T-cell (primary cell): Measurements from ENCODE around the gene GYS1. TPM values are rescaled to one million over a fixed set of nuclear protein-coding genes. Genes with fewer than 3 reads are reported as not detected.
"Not testable (repeated sequence)": the region's sequence is repeated elsewhere in the genome, so short reads cannot be mapped to it uniquely, and the experiment has no call there.

Experiments
- ATAC-seq, 4 experiments: fragments of 200-7000 bp in 3 of 4; fragments of 150-1000 bp in 1 of 4; cut with Tn5 transposase; replicated peaks in 1 of 4; 1 replicate in 3 of 4; 2 replicates in 1 of 4; pipeline ENCODE4 v1.10.0; 2021; ENCODE audit warnings: moderate library complexity in 3 of 4, mild to moderate bottlenecking in 2 of 4, moderate number of reproducible peaks in 1 of 4
- CTCF ChIA-PET, 2 donors: fragments of 300-600 bp; sonication (Branson Sonifier 250); formaldehyde crosslinking; loops; one replicate each; lab custom pipeline; 2022; ENCODE audit warnings: antibody characterized with exemption in 2 of 2; lab: Charles Lee
- POLR2A ChIA-PET, 2 donors: fragments of 300-600 bp; sonication (Branson Sonifier 250); formaldehyde crosslinking; loops; one replicate each; lab custom pipeline; 2022; ENCODE audit warnings: antibody characterized with exemption in 2 of 2; lab: Charles Lee
- DNase-seq, 35 experiments: peaks; one replicate each; pipeline versions ENCODE4 v3.0.0 to v3.0.0-alpha.2; 2013 to 2023
- H3K27ac ChIP-seq: one replicate; pipeline ENCODE4 v1.5.1; 2013; ENCODE audit warnings: low read length
- H3K27me3 ChIP-seq, 2 experiments: replicated peaks in 1 of 2; 1 replicate in 1 of 2; 2 replicates in 1 of 2; pipeline versions ENCODE4 v1.6.1 to v1.7.0; 2013; ENCODE audit warnings: low read length in 1 of 2, mixed read lengths in 1 of 2; ENCODE audit not compliant: control insufficient read depth in 2 of 2, insufficient read depth in 2 of 2; ENCODE audit errors: extremely low read depth in 1 of 2
- H3K36me3 ChIP-seq, 2 donors: 1 replicate in 1 of 2; 2 replicates in 1 of 2; pipeline versions ENCODE4 v1.6.1 to v1.7.0; 2013; ENCODE audit warnings: low read length in 1 of 2; ENCODE audit not compliant: control insufficient read depth in 2 of 2, insufficient read depth in 1 of 2; ENCODE audit errors: extremely low read depth in 1 of 2
- H3K4me1 ChIP-seq, 2 experiments: 1 replicate in 1 of 2; 2 replicates in 1 of 2; pipeline versions ENCODE4 v1.6.1 to v1.7.0; 2013; ENCODE audit warnings: low read length in 2 of 2, mixed read lengths in 1 of 2; ENCODE audit not compliant: insufficient read depth in 2 of 2, control insufficient read depth in 1 of 2; ENCODE audit errors: extremely low read depth in 1 of 2
- H3K4me3 ChIP-seq, 2 donors: 1 replicate in 1 of 2; 2 replicates in 1 of 2; pipeline versions ENCODE4 v1.5.1 to v1.7.0; 2013; ENCODE audit warnings: mild to moderate bottlenecking in 2 of 2, low read length in 1 of 2, moderate library complexity in 1 of 2; ENCODE audit not compliant: control insufficient read depth in 1 of 2; ENCODE audit errors: extremely low read depth in 1 of 2
- H3K9me3 ChIP-seq: 2 replicates; pipeline ENCODE4 v1.7.0; 2013
- H3K27ac Mint-ChIP-seq, 2 donors: one replicate each; pipeline ENCODE4 v1.8.0; 2020 to 2021; ENCODE audit warnings: mild to moderate bottlenecking in 2 of 2, mixed read lengths in 2 of 2
- H3K27me3 Mint-ChIP-seq, 2 donors: one replicate each; pipeline ENCODE4 v1.8.0; 2021 to 2022; ENCODE audit warnings: mixed read lengths in 2 of 2
- H3K36me3 Mint-ChIP-seq: one replicate; pipeline ENCODE4 v1.8.0; 2021; ENCODE audit warnings: mixed read lengths
- H3K4me1 Mint-ChIP-seq, 3 donors: one replicate each; pipeline ENCODE4 v1.8.0; 2020 to 2022; ENCODE audit warnings: mixed read lengths in 3 of 3, mild to moderate bottlenecking in 1 of 3
- H3K4me3 Mint-ChIP-seq, 3 donors: one replicate each; pipeline ENCODE4 v1.8.0; 2020 to 2022; ENCODE audit warnings: mild to moderate bottlenecking in 3 of 3, mixed read lengths in 3 of 3, moderate library complexity in 3 of 3
- H3K9me3 Mint-ChIP-seq, 3 donors: one replicate each; pipeline ENCODE4 v1.8.0; 2020 to 2022; ENCODE audit warnings: mixed read lengths in 3 of 3
- WGBS: methylation state at CpG from one replicate; pipeline ENCODE4 v1.1.5; 2013; ENCODE audit warnings: missing lambda C conversion rate; ENCODE audit not compliant: insufficient coverage; 5-methylcytosine and 5-hydroxymethylcytosine counted together
- total RNA-seq, 35 experiments: library from RNA in 6 of 35; stranded (reverse) in 6 of 35; fragments of 120-200 nt in 1 of 35; gene quantifications; one replicate each; pipeline versions ENCODE4 v1.2.1 to v1.2.4 and lab custom pipeline; 2013 to 2026

Gene GYS1
- total RNA-seq, 5 donors from 2014 or later (not counting 1 experiment from before 2014, with no cell fraction given) = 28.1 to 58.9 (median 52.4) TPM

DNA sequence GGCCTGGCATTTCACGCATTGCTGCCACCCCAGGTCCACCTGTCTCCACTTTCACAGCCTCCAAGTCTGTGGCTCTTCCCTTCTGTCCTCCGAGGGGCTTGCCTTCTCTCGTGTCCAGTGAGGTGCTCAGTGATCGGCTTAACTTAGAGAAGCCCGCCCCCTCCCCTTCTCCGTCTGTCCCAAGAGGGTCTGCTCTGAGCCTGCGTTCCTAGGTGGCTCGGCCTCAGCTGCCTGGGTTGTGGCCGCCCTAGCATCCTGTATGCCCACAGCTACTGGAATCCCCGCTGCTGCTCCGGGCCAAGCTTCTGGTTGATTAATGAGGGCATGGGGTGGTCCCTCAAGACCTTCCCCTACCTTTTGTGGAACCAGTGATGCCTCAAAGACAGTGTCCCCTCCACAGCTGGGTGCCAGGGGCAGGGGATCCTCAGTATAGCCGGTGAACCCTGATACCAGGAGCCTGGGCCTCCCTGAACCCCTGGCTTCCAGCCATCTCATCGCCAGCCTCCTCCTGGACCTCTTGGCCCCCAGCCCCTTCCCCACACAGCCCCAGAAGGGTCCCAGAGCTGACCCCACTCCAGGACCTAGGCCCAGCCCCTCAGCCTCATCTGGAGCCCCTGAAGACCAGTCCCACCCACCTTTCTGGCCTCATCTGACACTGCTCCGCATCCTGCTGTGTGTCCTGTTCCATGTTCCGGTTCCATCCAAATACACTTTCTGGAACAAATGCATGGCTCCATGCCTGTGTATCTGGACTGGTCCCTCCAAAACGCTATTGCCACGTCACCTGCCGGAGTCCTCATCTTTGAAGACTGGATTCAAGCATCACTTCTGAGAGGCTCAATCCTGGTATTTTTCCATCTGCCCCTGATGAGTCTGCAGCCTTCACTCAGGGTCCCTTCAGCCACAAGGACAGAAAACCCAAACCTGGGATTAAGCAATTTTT is 70.3 kb downstream of the GYS1 start:
- Histone ChIP-seq H3K9me3 (no peaks in the 10 kb centered on the region), H3K36me3 (peaks cover 10 to 34% of the 10 kb centered on the region in 2 donors), H3K27ac (no peak overlapping the region), H3K4me3 (no peak overlapping the region), H3K27me3 (no peaks in the 10 kb centered on the region), H3K4me1 (no peaks in the 10 kb centered on the region)
- Mint-ChIP-seq H3K36me3 (peaks cover 18% of the 10 kb centered on the region), H3K4me3 (no peak overlapping the region), H3K4me1 (peaks cover 3 to 8% (median 4%) of the 10 kb centered on the region in 3 donors), H3K27ac (no peak overlapping the region), H3K9me3 (no peaks in the 10 kb centered on the region), H3K27me3 (no peaks in the 10 kb centered on the region)
- ATAC-seq = no peak
- DNase-seq = no peak
- WGBS = 95% methylated on average over 11 of the region's 18 CpGs
- ChIA-PET POLR2A (no interaction called here), CTCF (interaction anchor here in 1 of 2 donors (1.9 kb wide), 1 partner anchor 10 kb away, joined by 4 read pairs; no protein-coding TSS in a partner anchor)

- Histone ChIP-seq H3K4me3 (no peak overlapping the region), H3K27ac (no peak overlapping the region), H3K27me3 (no peaks in the 10 kb centered on the region), H3K4me1 (no peaks in the 10 kb centered on the region), H3K9me3 (no peaks in the 10 kb centered on the region), H3K36me3 (peaks cover 10 to 37% of the 10 kb centered on the region in 2 donors)
- ATAC-seq = no peak
- Mint-ChIP-seq H3K9me3 (no peaks in the 10 kb centered on the region), H3K36me3 (peaks cover 21% of the 10 kb centered on the region), H3K4me3 (no peak overlapping the region), H3K27me3 (no peaks in the 10 kb centered on the region), H3K4me1 (peaks cover 1 to 6% (median 2%) of the 10 kb centered on the region in 3 donors), H3K27ac (no peak overlapping the region)
- ChIA-PET CTCF (interaction anchor here in 1 of 2 donors (0.7 kb wide), 1 partner anchor 19 kb away, joined by 5 read pairs; no protein-coding TSS in a partner anchor), POLR2A (no interaction called here)
- 93% methylated on average over 8 of the region's 12 CpGs for WGBS
- no peak for DNase-seq
Observed at GRCh38 chr19:48921721-48922500, 71.2 kb downstream of the GYS1 start.

DNA sequence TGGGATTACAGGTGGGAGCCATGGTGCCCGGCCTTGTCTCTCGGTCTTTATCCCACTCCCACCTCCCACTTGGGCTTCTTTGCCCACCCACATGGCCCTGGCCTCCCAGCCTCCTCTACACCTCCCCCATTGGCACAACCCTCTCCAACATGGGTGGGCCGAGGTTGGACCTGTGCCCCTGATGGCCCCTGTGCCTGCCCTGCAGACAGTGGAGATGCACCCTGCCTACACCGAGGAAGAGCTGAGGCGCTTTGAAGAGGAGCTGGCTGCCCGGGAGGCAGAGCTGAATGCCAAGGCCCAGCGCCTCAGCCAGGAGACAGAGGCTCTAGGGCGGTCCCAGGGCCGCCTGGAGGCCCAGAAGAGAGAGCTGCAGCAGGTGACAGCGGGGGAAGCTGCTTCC is 72.2 kb downstream of the GYS1 start:
- H3K27ac Mint-ChIP-seq = no peak overlapping the region

DNA sequence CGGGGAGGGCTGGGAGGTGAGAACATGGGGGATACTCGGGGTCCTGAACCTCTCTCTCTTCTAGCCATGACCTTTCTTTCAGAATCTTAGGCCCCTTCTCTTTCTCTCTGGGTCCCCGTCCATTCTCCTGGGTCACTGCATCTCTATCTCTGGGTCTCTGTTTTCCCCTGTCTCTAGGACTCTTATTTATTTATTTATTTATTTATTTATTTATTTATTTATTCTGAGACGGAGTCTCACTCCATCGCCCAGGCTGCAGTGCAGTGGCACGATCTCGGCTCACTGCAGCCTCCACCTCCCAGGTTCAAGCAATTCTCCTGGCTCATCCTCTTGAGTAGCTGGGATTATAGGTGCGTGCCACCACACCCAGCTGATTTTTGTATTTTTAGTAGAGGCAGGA is 73.8 kb downstream of the GYS1 start:
- 100% methylated on average over 3 of the region's 8 CpGs for WGBS
- not testable (repeated sequence) for H3K27me3 Mint-ChIP-seq
- POLR2A ChIA-PET = interaction anchor here in 1 of 2 donors (0.5 kb wide), 1 partner anchor 1188 kb away, joined by 4 read pairs; no protein-coding TSS in a partner anchor

More for the DNA sequence above, 72.2 kb downstream of the GYS1 start:
- peaks cover 10 to 40% of the 10 kb centered on the region in 2 donors for H3K36me3 ChIP-seq
- no peak overlapping the region for H3K4me3 Mint-ChIP-seq
- WGBS = 86% methylated on average over 10 of the region's 10 CpGs
- no peak overlapping the region for H3K4me3 ChIP-seq
- H3K27ac ChIP-seq = no peak overlapping the region
- DNase-seq (no peak), ATAC-seq (no peak)
- no peaks in the 10 kb centered on the region for H3K4me1 ChIP-seq
- no peaks in the 10 kb centered on the region for H3K27me3 Mint-ChIP-seq
- no peaks in the 10 kb centered on the region for H3K4me1 Mint-ChIP-seq
- CTCF ChIA-PET = no interaction called here
- no peaks in the 10 kb centered on the region for H3K9me3 ChIP-seq
- no peaks in the 10 kb centered on the region for H3K9me3 Mint-ChIP-seq
- H3K36me3 Mint-ChIP-seq = peaks cover 24% of the 10 kb centered on the region
- POLR2A ChIA-PET = no interaction called here
- H3K27me3 ChIP-seq = no peaks in the 10 kb centered on the region

DNA sequence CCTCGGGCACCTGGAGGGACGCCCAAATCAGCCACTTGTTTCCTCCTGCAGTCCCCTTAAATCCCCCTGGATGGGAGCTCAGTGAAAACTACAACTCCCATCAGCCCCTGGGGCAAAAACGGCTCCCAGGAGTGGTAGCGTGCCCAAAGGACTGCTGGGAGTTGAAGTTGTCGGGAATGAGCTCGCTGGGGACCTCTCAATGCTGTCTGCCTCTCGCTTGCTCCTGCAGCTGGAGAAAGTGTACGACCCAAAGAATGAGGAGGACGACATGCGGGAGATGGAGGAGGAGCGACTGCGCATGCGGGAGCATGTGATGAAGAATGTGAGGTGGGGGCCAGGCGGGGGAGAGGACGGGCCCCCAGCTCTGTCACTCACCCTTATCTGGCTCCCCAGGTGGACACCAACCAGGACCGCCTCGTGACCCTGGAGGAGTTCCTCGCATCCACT is 74.3 kb downstream of the GYS1 start:
- no peaks in the 10 kb centered on the region for H3K4me1 Mint-ChIP-seq
- Histone ChIP-seq H3K27ac (no peak overlapping the region), H3K27me3 (no peaks in the 10 kb centered on the region), H3K4me3 (no peak overlapping the region), H3K4me1 (no peaks in the 10 kb centered on the region), H3K9me3 (no peaks in the 10 kb centered on the region), H3K36me3 (peaks cover 14 to 58% of the 10 kb centered on the region in 2 donors)
- no peaks in the 10 kb centered on the region for H3K9me3 Mint-ChIP-seq
- ChIA-PET POLR2A (interaction anchor here in 1 of 2 donors (0.5 kb wide), 1 partner anchor 1187 kb away, joined by 4 read pairs; no protein-coding TSS in a partner anchor), CTCF (interaction anchor here in 1 of 2 donors (0.5 to 1.1 kb wide), 3 partner anchors 75 to 557 kb away, joined by 3 to 4 read pairs (median 3); partner anchors contain the start of gene RUVBL2)
- ATAC-seq = peak; percentile 48 to 73 (median 53)
- H3K27me3 Mint-ChIP-seq = no peaks in the 10 kb centered on the region
- H3K36me3 Mint-ChIP-seq = peaks cover 33% of the 10 kb centered on the region
- H3K4me3 Mint-ChIP-seq = no peak overlapping the region
- H3K27ac Mint-ChIP-seq = no peak overlapping the region
- peak in 2 of 35 experiments; percentile 17 to 36 for DNase-seq
- WGBS = 100% methylated on average over 3 of the region's 18 CpGs

More for the DNA sequence above, 73.8 kb downstream of the GYS1 start:
- H3K27ac ChIP-seq, H3K9me3 ChIP-seq, H3K4me3 Mint-ChIP-seq, H3K27me3 ChIP-seq, H3K4me3 ChIP-seq, H3K9me3 Mint-ChIP-seq, H3K27ac Mint-ChIP-seq, ATAC-seq, H3K4me1 Mint-ChIP-seq, H3K4me1 ChIP-seq, DNase-seq: not testable (repeated sequence)
- CTCF ChIA-PET = interaction anchor here in 1 of 2 donors (0.6 to 1.1 kb wide), 2 partner anchors 74 to 137 kb away, joined by 3 to 4 read pairs; partner anchors contain the start of gene RUVBL2
- peaks cover 30% of the 10 kb centered on the region for H3K36me3 Mint-ChIP-seq
- peaks cover 10 to 54% of the 10 kb centered on the region in 2 donors for H3K36me3 ChIP-seq
